Measurements from ENCODE around the gene SLC25A12.

- TF ChIP-seq POLR2A (IDR thresholded peaks at IDR 0.05; ENCODE audit: low read depth, low read length) (no peak), POLR2AphosphoS5 (IDR thresholded peaks at IDR 0.05; ENCODE audit: low read depth, low read length) (no peak)
Observed at GRCh38 chr2:171889808-171890207, 4.2 kb downstream of the SLC25A12 start.
